Tibial nerve (tissue), 4 donors: ENCODE results near the gene ZNF688. TPM values are rescaled to one million over a fixed set of nuclear protein-coding genes. Genes with fewer than 3 reads are reported as not detected.
"Not testable (repeated sequence)": the region's sequence is repeated elsewhere in the genome, so short reads cannot be mapped to it uniquely, and the experiment has no call there.

Experiments used
- DNase-seq, 2 donors: peaks; one replicate each; pipeline ENCODE4 v3.0.0-alpha.2; 2019; ENCODE audit warnings: low spot score in 2 of 2
- H3K27ac ChIP-seq, 4 donors: fragments of 200-600 bp; sonication (generic) in 3 of 4; one replicate each; pipeline ENCODE4 v1.5.1; 2017 to 2019; ENCODE audit warnings: mild to moderate bottlenecking in 1 of 4
- H3K27me3 ChIP-seq, 2 donors: fragments of 200-600 bp; sonication (generic) in 1 of 2; one replicate each; pipeline versions ENCODE4 v1.5.1 to v1.6.0; 2017 to 2019
- H3K36me3 ChIP-seq, 3 donors: fragments of 200-600 bp; sonication (generic); one replicate each; pipeline ENCODE4 v1.5.1; 2018 to 2019
- H3K4me1 ChIP-seq, 4 donors: fragments of 200-600 bp; sonication (generic) in 3 of 4; one replicate each; pipeline ENCODE4 v1.5.1; 2017 to 2019
- H3K4me3 ChIP-seq, 4 donors: fragments of 200-600 bp; sonication (generic) in 3 of 4; one replicate each; pipeline ENCODE4 v1.5.1; 2017 to 2019; ENCODE audit warnings: mild to moderate bottlenecking in 1 of 4, moderate library complexity in 1 of 4
- H3K9me3 ChIP-seq, 4 donors: fragments of 200-600 bp; sonication (generic) in 3 of 4; one replicate each; pipeline ENCODE4 v1.5.1; 2017 to 2019
- CTCF ChIP-seq, 5 experiments: fragments of 200-600 bp in 3 of 5; fragments of 450-650 bp in 2 of 5; sonication (generic) in 3 of 5; IDR thresholded peaks; one replicate each; pipeline ENCODE4 v1.5.1; 2016 to 2019; ENCODE audit warnings: antibody characterized with exemption in 5 of 5, mild to moderate bottlenecking in 3 of 5, moderate library complexity in 2 of 5
- EP300 ChIP-seq, 2 donors: sonication (generic); formaldehyde crosslinking; IDR thresholded peaks; one replicate each; pipeline ENCODE4 v1.6.1; 2017; ENCODE audit warnings: antibody characterized with exemption in 2 of 2, mild to moderate bottlenecking in 1 of 2
- POLR2A ChIP-seq, 2 donors: fragments of 450-650 bp; IDR thresholded peaks; one replicate each; pipeline ENCODE4 v1.6.1; 2017; ENCODE audit warnings: antibody characterized with exemption in 2 of 2, mild to moderate bottlenecking in 2 of 2, moderate library complexity in 2 of 2
- WGBS, 2 donors: methylation state at CpG; one replicate each; pipeline ENCODE4 v1.1.5; 2018; 5-methylcytosine and 5-hydroxymethylcytosine counted together
- total RNA-seq, 4 donors: library from RNA; depleted of rRNA; stranded (reverse); fragments of >200 nt; gene quantifications; one replicate each; pipeline ENCODE4 v1.1.0, GENCODE V29; 2016

ZNF688 gene
- total RNA-seq, 4 donors from 2014 or later: 15.7 to 28.6 (median 22.9) TPM

GRCh38 chr16:30600929-30601328 lies 29.4 kb upstream of the ZNF688 start:
- 92 to 95% methylated on average over 2 of the region's 2 CpGs for WGBS, 2 donors
- Histone ChIP-seq H3K27ac (no peak overlapping the region), H3K4me1 (peaks cover 0 to 4% (median 1%) of the 10 kb centered on the region in 4 donors), H3K9me3 (no peaks in the 10 kb centered on the region), H3K36me3 (peaks cover 0 to 41% (median 13%) of the 10 kb centered on the region in 3 donors), H3K27me3 (no peaks in the 10 kb centered on the region), H3K4me3 (no peak overlapping the region)
- TF ChIP-seq CTCF (IDR thresholded peaks at IDR 0.05) (no peak), POLR2A (IDR thresholded peaks at IDR 0.05) (no peak), EP300 (IDR thresholded peaks at IDR 0.05) (no peak)
- DNase-seq: no peak

GRCh38 chr16:30600215-30600614 lies 28.7 kb upstream of the ZNF688 start:
- Histone ChIP-seq H3K4me3 (no peak overlapping the region), H3K9me3 (no peaks in the 10 kb centered on the region), H3K36me3 (peaks cover 0 to 34% (median 13%) of the 10 kb centered on the region in 3 donors), H3K4me1 (peaks cover 0 to 4% (median 1%) of the 10 kb centered on the region in 4 donors), H3K27ac (no peak overlapping the region), H3K27me3 (no peaks in the 10 kb centered on the region)
- 91 to 92% methylated on average over 3 of the region's 3 CpGs for whole genome bisulfite sequencing, 2 donors
- no peak for DNase-seq
- TF ChIP-seq CTCF (IDR thresholded peaks at IDR 0.05) (no peak), EP300 (IDR thresholded peaks at IDR 0.05) (no peak), POLR2A (IDR thresholded peaks at IDR 0.05) (no peak)

GRCh38 chr16:30592871-30593270 lies 21.4 kb upstream of the ZNF688 start:
- Histone ChIP-seq H3K27ac (no peak overlapping the region), H3K9me3 (no peaks in the 10 kb centered on the region), H3K4me1 (peaks cover 0 to 2% (median 0%) of the 10 kb centered on the region in 4 donors), H3K27me3 (no peaks in the 10 kb centered on the region), H3K4me3 (no peak overlapping the region), H3K36me3 (no peaks in the 10 kb centered on the region)
- WGBS, 2 donors: 94 to 96% methylated on average over 4 of the region's 4 CpGs
- DNase-seq: no peak
- TF ChIP-seq POLR2A (IDR thresholded peaks at IDR 0.05) (no peak), EP300 (IDR thresholded peaks at IDR 0.05) (no peak), CTCF (IDR thresholded peaks at IDR 0.05) (no peak)

GRCh38 chr16:30590869-30591268 lies 19.4 kb upstream of the ZNF688 start:
- not testable (repeated sequence) for DNase-seq, H3K4me1 ChIP-seq, H3K4me3 ChIP-seq, H3K27ac ChIP-seq, H3K36me3 ChIP-seq, H3K27me3 ChIP-seq, H3K9me3 ChIP-seq
- WGBS, 2 donors: 94 to 97% methylated on average over 9 of the region's 9 CpGs

GRCh38 chr16:30589582-30589981 lies 18.1 kb upstream of the ZNF688 start:
- not testable (repeated sequence) for H3K27me3 ChIP-seq, H3K27ac ChIP-seq, H3K36me3 ChIP-seq, DNase-seq, H3K9me3 ChIP-seq, H3K4me3 ChIP-seq
- H3K4me1 ChIP-seq: peaks cover 0 to 11% (median 7%) of the 10 kb centered on the region in 4 donors
- WGBS, 2 donors: 90 to 93% methylated on average over 2 of the region's 2 CpGs

GRCh38 chr16:30588651-30589050 lies 17.1 kb upstream of the ZNF688 start:
- Histone ChIP-seq H3K36me3 (peaks cover 0 to 6% (median 0%) of the 10 kb centered on the region in 3 donors), H3K27me3 (no peaks in the 10 kb centered on the region), H3K4me1 (peaks cover 0 to 20% (median 11%) of the 10 kb centered on the region in 4 donors), H3K9me3 (no peaks in the 10 kb centered on the region), H3K27ac (no peak overlapping the region), H3K4me3 (no peak overlapping the region)
- DNase-seq: no peak
- TF ChIP-seq POLR2A (IDR thresholded peaks at IDR 0.05): no peak
- no peak for TF ChIP-seq EP300 (IDR thresholded peaks at IDR 0.05)
- no peak for TF ChIP-seq CTCF (IDR thresholded peaks at IDR 0.05)
- 88 to 97% methylated on average over 2 of the region's 2 CpGs for WGBS, 2 donors
